Loucy (cell line): ENCODE results near the gene MESD.

Source experiments
- CTCF ChIP-seq: fragments of 200-600 bp; sonication (generic); conservative IDR thresholded peaks from 2 replicates; pipeline ENCODE4 v1.5.1; 2014; ENCODE audit warnings: mild to moderate bottlenecking, antibody characterized with exemption, low read length
- EZH2phosphoT487 ChIP-seq: fragments of 200-600 bp; IDR thresholded peaks from 2 replicates; pipeline ENCODE4 v1.6.1; 2018; ENCODE audit warnings: antibody characterized with exemption, mild to moderate bottlenecking, moderate library complexity, borderline replicate concordance

- TF ChIP-seq CTCF (no peak), EZH2phosphoT487 (no peak)
Measured at GRCh38 chr15:80976851-80977250, 12.8 kb downstream of the MESD start.
